H9 (cell line): ENCODE results near the gene GLCCI1. TPM values are rescaled to one million over a fixed set of nuclear protein-coding genes. Genes with fewer than 3 reads are reported as not detected.

Experiments
- DNase-seq: peaks from one replicate; pipeline ENCODE4 v3.0.0-alpha.2; 2017
- H2AFZ ChIP-seq: one replicate; pipeline ENCODE4 v1.6.1; 2013; ENCODE audit warnings: mild to moderate bottlenecking, low read length, control low read depth, moderate library complexity
- H2AK5ac ChIP-seq: 2 replicates; pipeline ENCODE4 v1.6.1; 2013; ENCODE audit warnings: low read length, control low read depth, mixed read lengths; ENCODE audit not compliant: insufficient read length
- H2BK120ac ChIP-seq: one replicate; pipeline ENCODE4 v1.6.1; 2013; ENCODE audit warnings: low read depth, mild to moderate bottlenecking, low read length, control low read depth, inconsistent platforms; ENCODE audit not compliant: poor library complexity, severe bottlenecking
- H2BK12ac ChIP-seq: 2 replicates; pipeline ENCODE4 v1.6.1; 2013; ENCODE audit warnings: low read length, control low read depth, mixed read lengths, low read depth; ENCODE audit not compliant: insufficient read length
- H2BK15ac ChIP-seq: 2 replicates; pipeline ENCODE4 v1.6.1; 2013; ENCODE audit warnings: low read depth, low read length, control low read depth
- H2BK20ac ChIP-seq: one replicate; pipeline ENCODE4 v1.6.1; 2013; ENCODE audit warnings: low read depth, mild to moderate bottlenecking, low read length, control low read depth, inconsistent platforms; ENCODE audit not compliant: poor library complexity, severe bottlenecking
- H2BK5ac ChIP-seq: 2 replicates; pipeline ENCODE4 v1.6.1; 2013; ENCODE audit warnings: low read length, control low read depth, mixed read lengths; ENCODE audit not compliant: insufficient read length
- H3K14ac ChIP-seq: 2 replicates; pipeline ENCODE4 v1.6.1; 2013; ENCODE audit warnings: low read length, control low read depth; ENCODE audit not compliant: insufficient read depth
- H3K18ac ChIP-seq: 2 replicates; pipeline ENCODE4 v1.6.1; 2013; ENCODE audit warnings: low read depth, mild to moderate bottlenecking, mixed read lengths, low read length, control low read depth; ENCODE audit not compliant: insufficient read length
- H3K23ac ChIP-seq: 2 replicates; pipeline ENCODE4 v1.6.1; 2013; ENCODE audit warnings: low read length, control low read depth, mixed read lengths, low read depth; ENCODE audit not compliant: insufficient read length
- H3K23me2 ChIP-seq: 2 replicates; pipeline ENCODE4 v1.6.1; 2013; ENCODE audit warnings: low read depth, mild to moderate bottlenecking, mixed read lengths, low read length, control low read depth; ENCODE audit not compliant: insufficient read length, poor library complexity, severe bottlenecking
- H3K27ac ChIP-seq: 2 replicates; pipeline ENCODE4 v1.5.1; 2013; ENCODE audit warnings: low read length, control low read depth, mixed read lengths, low read depth; ENCODE audit not compliant: insufficient read length
- H3K27me3 ChIP-seq: 2 replicates; pipeline ENCODE4 v1.6.1; 2013; ENCODE audit warnings: low read length, control low read depth, inconsistent platforms; ENCODE audit not compliant: insufficient read depth
- H3K4ac ChIP-seq: 2 replicates; pipeline ENCODE4 v1.6.1; 2013; ENCODE audit warnings: low read depth, mild to moderate bottlenecking, control low read depth, inconsistent platforms, low read length, moderate library complexity
- H3K4me1 ChIP-seq: 2 replicates; pipeline ENCODE4 v1.6.1; 2013; ENCODE audit warnings: low read length, control low read depth, inconsistent platforms; ENCODE audit not compliant: insufficient read depth
- H3K4me2 ChIP-seq: 2 replicates; pipeline ENCODE4 v1.6.1; 2013; ENCODE audit warnings: low read length, control low read depth, mixed read lengths; ENCODE audit not compliant: insufficient read length, insufficient read depth
- H3K56ac ChIP-seq: 2 replicates; pipeline ENCODE4 v1.6.1; 2013; ENCODE audit warnings: low read depth, mild to moderate bottlenecking, mixed read lengths, low read length, control low read depth; ENCODE audit not compliant: insufficient read length
- H3K79me1 ChIP-seq: 2 replicates; pipeline ENCODE4 v1.6.1; 2013; ENCODE audit warnings: low read depth, mild to moderate bottlenecking, moderate library complexity, low read length, control low read depth, inconsistent platforms; ENCODE audit not compliant: insufficient read depth, poor library complexity, severe bottlenecking
- H3K79me2 ChIP-seq: 2 replicates; pipeline ENCODE4 v1.6.1; 2013; ENCODE audit warnings: low read length, control low read depth, inconsistent platforms; ENCODE audit not compliant: insufficient read depth
- H3K9ac ChIP-seq: 2 replicates; pipeline ENCODE4 v1.6.1; 2013; ENCODE audit warnings: low read length, control low read depth, mixed read lengths; ENCODE audit not compliant: insufficient read length; ENCODE audit errors: extremely low read depth
- H3K9me3 ChIP-seq: one replicate; pipeline ENCODE4 v1.6.1; 2013; ENCODE audit warnings: low read depth, low read length, inconsistent platforms; ENCODE audit not compliant: control insufficient read depth
- H3T11ph ChIP-seq: one replicate; pipeline ENCODE4 v1.6.1; 2013; ENCODE audit warnings: mild to moderate bottlenecking, low read length, control low read depth, inconsistent platforms
- H4K20me1 ChIP-seq: one replicate; pipeline ENCODE4 v1.6.1; 2013; ENCODE audit not compliant: control insufficient read depth, insufficient read length, insufficient read depth
- H4K5ac ChIP-seq: 2 replicates; pipeline ENCODE4 v1.6.1; 2013; ENCODE audit warnings: low read depth, mild to moderate bottlenecking, mixed read lengths, low read length, control low read depth; ENCODE audit not compliant: insufficient read length
- H4K8ac ChIP-seq: replicated peaks from 2 replicates; pipeline ENCODE4 v1.6.1; 2013; ENCODE audit warnings: low read length, control low read depth, mixed read lengths, low read depth; ENCODE audit not compliant: insufficient read length
- H4K91ac ChIP-seq: 2 replicates; pipeline ENCODE4 v1.6.1; 2013; ENCODE audit warnings: low read depth, mild to moderate bottlenecking, moderate library complexity, mixed read lengths, low read length, control low read depth; ENCODE audit not compliant: insufficient read length
- H3K27ac Mint-ChIP-seq, 3 experiments: 2 replicates in 2 of 3; 3 replicates in 1 of 3; pipeline ENCODE4 v1.8.0; 2020 to 2021; ENCODE audit warnings: mixed read lengths in 3 of 3, mild to moderate bottlenecking in 1 of 3, moderate library complexity in 1 of 3
- H3K27me3 Mint-ChIP-seq: 2 replicates; pipeline ENCODE4 v1.8.0; 2021; ENCODE audit warnings: low read depth, mild to moderate bottlenecking, moderate library complexity, mixed read lengths
- H3K36me3 Mint-ChIP-seq, 3 experiments: 2 replicates in 2 of 3; 3 replicates in 1 of 3; pipeline ENCODE4 v1.8.0; 2020 to 2021; ENCODE audit warnings: low read depth in 3 of 3, mixed read lengths in 3 of 3; ENCODE audit not compliant: insufficient read depth in 1 of 3
- H3K4me1 Mint-ChIP-seq, 2 experiments: 2 replicates each; pipeline ENCODE4 v1.8.0; 2020; ENCODE audit warnings: mixed read lengths in 2 of 2
- H3K4me3 Mint-ChIP-seq, 2 experiments: 2 replicates in 1 of 2; 3 replicates in 1 of 2; pipeline ENCODE4 v1.8.0; 2020 to 2021; ENCODE audit warnings: mild to moderate bottlenecking in 2 of 2, mixed read lengths in 2 of 2, moderate library complexity in 1 of 2
- H3K9me3 Mint-ChIP-seq, 2 experiments: 2 replicates in 1 of 2; 3 replicates in 1 of 2; pipeline ENCODE4 v1.8.0; 2020; ENCODE audit warnings: mild to moderate bottlenecking in 2 of 2, mixed read lengths in 2 of 2, moderate library complexity in 1 of 2
- CTCF ChIP-seq: fragments of 200-600 bp; sonication (generic); conservative IDR thresholded peaks from 3 replicates; pipeline ENCODE4 v1.8.0; 2021; ENCODE audit warnings: antibody characterized with exemption, mild to moderate bottlenecking
- WGBS: extraction: QIAGEN DNeasy Blood & Tissue Kit; methylation state at CpG from one replicate; pipeline ENCODE4 v1.1.7; 2013; ENCODE audit warnings: missing lambda C conversion rate, low lambda C conversion rate, mixed read lengths; ENCODE audit not compliant: insufficient read length; ENCODE audit errors: extremely low coverage; 5-methylcytosine and 5-hydroxymethylcytosine counted together
- total RNA-seq: library from RNA; stranded (reverse); gene quantifications from 2 replicates; pipeline ENCODE4 v1.2.1, GENCODE V29; 2021

Gene GLCCI1
- total RNA-seq, 1 experiment from 2014 or later, result 19.1 TPM

GRCh38 chr7:8126601-8127167 lies 158.1 kb downstream of the GLCCI1 start:
- H3K9ac ChIP-seq, result no peak overlapping the region
- no peaks in the 10 kb centered on the region for H3K4me1 ChIP-seq
- H2BK120ac ChIP-seq, result no peak overlapping the region
- H3K79me1 ChIP-seq, result no peaks in the 10 kb centered on the region
- no peak overlapping the region for H2BK15ac ChIP-seq
- no peaks in the 10 kb centered on the region for H3K9me3 ChIP-seq
- no peak overlapping the region for H3K4ac ChIP-seq
- no peak for DNase-seq
- no peak overlapping the region for H4K8ac ChIP-seq
- H3K23ac ChIP-seq, result no peak overlapping the region
- H2BK12ac ChIP-seq, result no peak overlapping the region
- H2BK5ac ChIP-seq, result no peak overlapping the region
- no peak overlapping the region for H3K14ac ChIP-seq
- Mint-ChIP-seq H3K36me3 (peaks cover 0 to 6% (median 6%) of the 10 kb centered on the region in 3 experiments; a peak in 3 of 7 replicates), H3K9me3 (no peaks in the 10 kb centered on the region; a peak in 1 of 5 replicates), H3K27ac (no peak overlapping the region), H3K27me3 (no peaks in the 10 kb centered on the region), H3K4me1 (peaks cover 10 to 14% of the 10 kb centered on the region in 2 experiments), H3K4me3 (no peak overlapping the region)
- no CpG with 5 or more reads among the region's 2 CpGs for WGBS
- no peak overlapping the region for H2AK5ac ChIP-seq
- no peak overlapping the region for H4K5ac ChIP-seq
- H3K18ac ChIP-seq, result no peak overlapping the region
- H2AFZ ChIP-seq, result no peak overlapping the region
- H3K4me2 ChIP-seq, result no peak overlapping the region
- no peak for TF ChIP-seq CTCF
- no peak overlapping the region for H4K91ac ChIP-seq
- no peak overlapping the region for H3K27ac ChIP-seq
- H3T11ph ChIP-seq, result no peak overlapping the region
- no peaks in the 10 kb centered on the region for H3K23me2 ChIP-seq
- H3K27me3 ChIP-seq, result no peaks in the 10 kb centered on the region
- H4K20me1 ChIP-seq, result no peaks in the 10 kb centered on the region
- no peak overlapping the region for H2BK20ac ChIP-seq
- H3K79me2 ChIP-seq, result no peaks in the 10 kb centered on the region
- H3K56ac ChIP-seq, result no peak overlapping the region
